GM19395 (cell line): ENCODE measurements around the gene CYP27B1.

ENCODE experiments used
- ATAC-seq: cut with Tn5 transposase; IDR thresholded peaks from one replicate; pipeline ENCODE4 v1.9.1; 2021; ENCODE audit warnings: mild to moderate bottlenecking, moderate library complexity; ENCODE audit not compliant: unreplicated experiment

CYP27B1 gene

DNA sequence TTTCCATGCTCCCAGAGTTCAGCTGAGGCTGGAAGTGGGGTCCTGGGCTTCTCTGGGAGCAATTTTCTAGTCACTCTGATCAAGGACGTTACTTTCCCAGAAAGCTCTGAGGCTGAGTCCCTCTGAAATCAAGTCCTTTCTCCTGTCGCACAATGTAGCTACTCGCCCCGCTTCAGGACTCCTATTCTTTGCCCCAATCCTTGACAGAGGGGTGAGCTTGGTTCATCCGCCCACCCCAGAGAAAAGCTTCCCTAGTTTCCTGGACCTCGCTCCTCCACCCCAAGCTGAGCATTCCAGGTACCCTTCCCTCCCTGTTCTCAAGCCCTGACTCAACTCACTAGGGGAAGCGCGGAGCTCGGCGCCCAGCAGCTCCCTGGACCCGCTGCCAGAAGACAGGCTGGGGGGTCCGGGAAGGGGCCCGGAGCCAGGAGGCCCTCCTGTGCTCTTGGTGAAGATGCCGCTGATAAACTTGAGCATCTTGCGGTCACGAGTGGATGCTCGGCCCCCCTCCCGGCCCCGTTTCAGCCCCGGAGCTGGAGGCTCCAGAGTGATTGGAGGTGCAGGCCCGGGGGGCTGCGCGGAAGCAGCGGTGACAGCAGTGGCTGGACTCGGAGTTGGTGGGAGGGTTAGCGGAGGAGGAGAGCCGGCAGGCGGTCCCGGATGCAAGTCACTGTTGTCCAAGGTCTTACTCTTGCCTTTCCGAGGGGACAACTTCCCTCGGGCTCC, 30.0 kb downstream of the CYP27B1 start:
- ATAC-seq, result no peak

DNA sequence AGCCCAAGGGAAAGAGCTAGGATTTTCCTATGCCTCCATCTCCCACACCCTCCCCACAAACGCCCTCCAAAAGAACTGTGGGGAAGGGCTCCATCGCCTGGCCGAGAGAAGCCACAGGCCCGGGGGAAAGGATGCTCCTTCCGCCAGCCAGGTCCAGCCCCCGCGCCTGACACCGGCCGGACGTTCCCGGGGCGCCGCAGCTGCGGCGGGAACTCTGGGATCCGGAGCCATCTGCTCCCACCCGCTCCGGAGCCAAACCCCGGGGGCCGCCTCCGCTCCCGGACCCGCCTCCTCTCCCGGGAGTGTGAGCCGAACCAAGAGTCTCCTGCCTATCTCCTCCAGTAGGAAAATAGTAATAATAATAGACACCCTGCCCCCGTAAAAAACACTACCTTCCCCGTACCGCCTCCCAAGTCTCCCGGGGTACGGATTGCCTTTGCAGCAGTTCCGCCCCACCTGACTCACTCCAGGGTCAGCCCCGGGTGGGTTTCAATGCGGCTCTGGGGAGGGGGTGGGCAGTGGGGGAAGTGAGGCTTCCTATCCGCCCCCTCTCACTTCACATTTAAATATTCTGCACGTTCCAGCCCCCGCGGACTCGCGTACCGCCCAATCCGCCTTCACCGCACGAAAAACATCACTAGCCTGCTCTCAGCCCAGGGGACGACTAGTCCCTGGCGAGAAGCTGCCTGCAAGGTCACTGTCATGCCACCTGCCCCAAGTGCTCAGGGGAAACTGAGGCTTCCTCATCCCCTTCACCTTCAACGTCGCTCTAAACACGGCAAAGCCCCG, 30.7 kb downstream of the CYP27B1 start:
- no peak for ATAC-seq

DNA sequence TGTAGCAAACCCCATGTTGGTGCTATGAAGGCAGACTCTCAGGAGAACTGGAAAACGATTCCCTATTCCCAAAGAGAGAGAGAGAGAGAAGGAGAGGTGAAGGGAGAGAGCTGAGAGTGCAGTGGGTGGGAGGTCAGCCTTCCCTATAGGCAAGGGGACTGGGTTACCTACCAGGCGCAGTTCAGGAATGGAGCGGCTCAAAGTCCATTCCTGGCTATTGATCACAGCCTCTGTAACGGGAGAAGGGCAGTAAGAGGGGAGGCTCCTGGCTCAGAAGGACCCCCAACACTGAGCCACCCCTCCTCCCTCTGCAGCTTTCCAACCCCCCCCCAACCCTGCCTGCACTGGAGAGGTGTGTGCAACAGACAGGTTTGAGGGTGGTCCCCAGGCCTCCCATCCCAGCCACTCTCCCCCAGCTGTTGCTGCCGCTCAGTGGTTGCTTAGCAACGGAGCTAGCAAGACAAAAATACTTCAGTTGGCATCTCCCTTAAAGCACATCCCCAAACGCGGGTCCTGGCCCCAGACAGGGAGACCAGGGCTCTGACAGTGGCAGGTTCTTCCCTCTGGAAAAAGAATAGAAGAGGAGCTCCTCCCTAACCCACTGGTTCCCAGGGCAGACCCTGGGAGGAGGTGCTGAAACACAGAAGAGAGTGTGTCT, 31.6 kb downstream of the CYP27B1 start:
- ATAC-seq, result no peak

DNA sequence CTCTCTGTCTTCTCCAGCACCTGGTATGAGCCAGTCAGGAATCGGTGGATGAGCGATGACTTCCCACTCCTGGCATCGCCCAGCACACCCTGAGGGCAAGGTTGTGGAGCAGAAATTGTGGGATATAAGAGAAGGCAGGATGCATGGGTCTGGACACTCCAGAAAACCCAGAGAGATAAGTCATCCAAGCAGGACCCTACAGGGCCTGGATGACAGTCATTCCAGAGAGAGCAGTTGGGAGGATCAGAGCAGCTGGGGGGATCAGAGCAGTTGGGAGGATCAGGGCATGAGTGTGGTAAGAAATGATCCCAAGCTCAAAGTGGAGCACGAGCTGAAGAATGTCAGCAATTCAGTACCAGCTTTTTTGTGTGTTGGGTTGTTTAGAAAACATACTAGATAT, 32.3 kb downstream of the CYP27B1 start:
- ATAC-seq, result no peak

DNA sequence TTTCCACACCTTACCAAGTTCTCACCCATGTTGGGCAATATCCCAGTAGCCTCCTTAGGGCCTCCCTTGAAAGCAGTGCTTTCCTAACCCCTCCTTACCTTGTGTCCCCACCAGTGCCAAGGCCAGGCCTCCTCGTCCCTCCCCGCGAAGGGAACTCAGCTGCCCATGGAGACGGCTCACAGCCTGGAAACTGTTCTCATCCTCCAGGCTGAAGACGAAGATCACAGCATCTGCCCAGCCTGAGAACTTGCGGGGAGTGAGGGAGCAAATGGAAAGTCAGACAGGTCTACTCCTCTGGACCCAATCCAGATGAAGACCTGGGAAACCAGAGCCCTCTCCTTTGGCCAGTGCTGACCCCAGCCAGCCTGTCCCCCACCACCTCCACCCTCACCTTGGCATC, 33.0 kb downstream of the CYP27B1 start:
- no peak for ATAC-seq

DNA sequence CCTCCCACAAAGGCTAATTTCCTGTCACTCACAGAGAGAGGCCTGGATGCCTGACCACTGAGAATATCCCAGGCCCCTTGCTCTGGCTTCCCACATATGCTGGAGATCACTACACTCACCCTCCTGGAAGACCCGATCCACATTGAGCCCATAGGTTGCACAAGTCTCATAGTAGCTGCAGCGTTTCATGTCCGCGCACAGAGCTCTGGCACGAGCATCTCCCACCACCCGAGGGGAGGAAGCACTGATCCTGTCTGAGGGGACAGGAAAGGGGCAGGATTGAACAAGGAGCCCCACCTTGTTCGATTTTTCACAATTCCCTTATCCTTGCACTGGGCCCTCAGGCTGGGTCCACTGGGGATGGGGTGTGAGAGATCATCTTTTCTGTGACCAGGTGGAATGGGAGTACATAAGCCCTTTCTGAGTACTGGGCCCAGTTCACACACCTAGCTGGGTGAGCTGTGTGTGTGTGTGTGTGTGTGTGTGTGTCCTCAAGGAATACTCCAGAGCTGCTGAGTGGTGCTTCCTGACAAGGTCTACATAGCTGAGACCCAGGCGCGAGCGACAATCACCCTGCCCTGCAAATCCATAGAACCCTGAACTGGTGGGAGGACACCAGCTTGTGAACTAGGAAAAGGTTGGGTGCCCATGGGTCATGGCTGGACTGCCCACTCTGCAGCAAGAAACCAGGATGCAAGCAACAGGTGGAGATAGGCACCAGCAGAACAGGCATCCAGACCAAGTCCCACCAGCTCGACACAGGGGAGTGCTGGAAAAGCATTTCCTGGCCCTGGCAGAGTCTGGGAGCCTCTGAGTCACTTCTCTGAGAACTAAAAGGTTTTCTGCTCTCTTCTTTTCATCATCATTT, 33.9 kb downstream of the CYP27B1 start:
- no peak for ATAC-seq

DNA sequence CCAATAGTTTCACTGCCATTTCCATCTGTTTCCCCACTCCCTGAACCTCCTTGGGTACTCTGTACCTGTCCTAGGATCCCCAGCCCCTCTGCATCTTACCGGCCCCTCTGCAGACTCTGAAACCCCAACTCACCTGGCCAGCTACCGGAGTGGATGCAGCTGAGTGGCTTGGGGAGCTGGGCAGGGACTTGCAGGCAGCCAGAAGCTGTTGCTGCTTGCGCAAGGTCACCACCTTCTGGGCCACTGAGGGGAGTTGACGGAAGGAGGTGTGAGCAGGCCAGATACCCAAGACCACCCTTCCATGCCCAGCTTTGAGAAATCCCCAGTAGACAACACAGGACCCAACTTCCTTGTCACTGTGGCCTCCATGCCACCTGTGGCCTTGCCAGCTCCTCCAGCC, 34.6 kb downstream of the CYP27B1 start:
- ATAC-seq, result no peak

DNA sequence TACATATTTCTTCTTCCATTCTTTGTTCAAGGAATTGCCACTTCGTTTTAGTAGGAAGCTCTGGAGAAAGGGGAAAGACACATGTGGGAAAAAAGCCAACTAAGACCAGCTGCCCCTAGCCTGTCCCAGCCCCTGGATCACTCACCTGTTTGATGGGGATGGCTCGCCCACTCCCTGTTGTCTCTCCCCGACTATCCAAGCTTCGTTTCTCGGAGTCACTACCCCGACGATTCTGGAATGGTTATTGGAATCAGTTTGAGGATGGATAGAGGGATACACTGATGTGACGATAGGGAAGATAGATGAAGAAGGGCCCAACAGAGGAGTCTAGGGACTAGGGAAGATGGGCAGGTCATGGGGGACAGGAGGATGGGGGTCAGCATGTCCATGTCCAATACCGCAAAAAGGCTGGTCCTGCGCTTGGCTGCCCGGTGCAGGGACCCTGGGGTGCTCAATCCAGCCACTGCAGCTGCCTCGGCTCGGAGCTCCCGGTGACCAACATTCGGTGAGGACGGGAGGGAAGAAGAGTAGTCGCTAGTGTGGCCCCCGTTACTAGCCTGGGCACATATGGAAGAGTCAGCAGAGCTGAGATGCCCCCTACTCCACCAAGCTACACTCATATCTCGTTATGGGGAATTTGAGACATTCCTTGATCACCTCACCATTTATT, 35.3 kb downstream of the CYP27B1 start:
- ATAC-seq, result no peak

DNA sequence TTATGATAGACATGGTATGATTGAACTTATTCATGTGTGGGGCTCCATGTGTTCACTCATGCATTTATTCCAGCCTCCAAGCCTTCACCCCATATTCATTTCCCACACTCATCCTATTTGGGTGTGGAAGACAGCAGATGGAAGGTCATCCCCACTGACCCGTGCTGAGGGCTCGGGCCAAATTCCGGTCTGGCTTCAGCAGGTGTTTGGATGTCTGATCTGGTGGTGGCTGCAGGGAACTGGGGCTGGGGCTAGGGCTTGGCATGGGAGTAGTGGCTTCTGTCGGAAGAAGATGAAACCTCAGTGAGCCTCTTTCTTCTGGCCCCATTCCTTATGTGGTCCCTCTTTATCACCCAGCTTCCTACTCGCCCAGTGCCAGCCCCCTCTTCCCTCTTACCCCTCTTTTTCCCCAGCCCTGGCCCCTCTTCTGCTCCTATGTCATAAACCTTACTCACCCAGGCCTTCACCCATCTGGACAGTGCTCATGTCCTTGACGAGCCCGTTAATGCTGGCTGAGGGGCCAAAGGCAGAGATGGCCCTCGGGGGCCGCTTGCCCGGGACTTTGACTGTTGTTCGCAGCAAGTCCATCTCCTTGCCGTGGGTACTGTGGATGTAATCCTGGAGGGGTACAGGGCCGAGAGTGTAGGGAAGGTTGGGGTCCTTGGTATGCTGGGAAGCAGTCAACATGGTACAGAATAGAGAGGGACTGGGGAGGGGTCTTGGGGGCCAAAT, 36.4 kb downstream of the CYP27B1 start:
- ATAC-seq, result no peak

DNA sequence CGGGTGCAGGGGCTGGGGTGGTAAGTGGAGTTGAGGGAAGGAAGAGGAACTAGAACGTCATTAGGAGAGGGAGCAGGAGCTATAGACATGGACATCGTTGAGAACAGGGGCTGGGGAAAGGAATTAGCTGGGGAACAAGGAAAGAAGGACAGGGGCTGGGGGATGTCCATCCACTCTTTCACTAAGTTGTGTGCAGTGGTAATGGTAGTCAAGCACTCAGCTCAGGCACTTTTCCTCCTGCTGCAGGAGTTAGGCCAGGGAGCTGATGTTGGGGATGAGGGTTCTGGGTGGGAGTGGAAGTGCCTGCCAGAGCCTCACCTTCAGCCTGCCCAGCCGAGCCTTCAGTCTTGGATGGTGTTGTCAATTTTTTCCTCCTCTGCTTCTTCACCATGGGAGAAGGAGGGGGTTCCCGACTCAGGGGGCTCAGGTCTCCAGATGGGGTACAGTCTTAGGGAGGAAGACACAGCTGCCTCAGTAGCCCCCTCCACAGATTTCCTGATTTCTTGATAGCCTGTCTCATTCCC, 37.5 kb downstream of the CYP27B1 start:
- ATAC-seq, result no peak

DNA sequence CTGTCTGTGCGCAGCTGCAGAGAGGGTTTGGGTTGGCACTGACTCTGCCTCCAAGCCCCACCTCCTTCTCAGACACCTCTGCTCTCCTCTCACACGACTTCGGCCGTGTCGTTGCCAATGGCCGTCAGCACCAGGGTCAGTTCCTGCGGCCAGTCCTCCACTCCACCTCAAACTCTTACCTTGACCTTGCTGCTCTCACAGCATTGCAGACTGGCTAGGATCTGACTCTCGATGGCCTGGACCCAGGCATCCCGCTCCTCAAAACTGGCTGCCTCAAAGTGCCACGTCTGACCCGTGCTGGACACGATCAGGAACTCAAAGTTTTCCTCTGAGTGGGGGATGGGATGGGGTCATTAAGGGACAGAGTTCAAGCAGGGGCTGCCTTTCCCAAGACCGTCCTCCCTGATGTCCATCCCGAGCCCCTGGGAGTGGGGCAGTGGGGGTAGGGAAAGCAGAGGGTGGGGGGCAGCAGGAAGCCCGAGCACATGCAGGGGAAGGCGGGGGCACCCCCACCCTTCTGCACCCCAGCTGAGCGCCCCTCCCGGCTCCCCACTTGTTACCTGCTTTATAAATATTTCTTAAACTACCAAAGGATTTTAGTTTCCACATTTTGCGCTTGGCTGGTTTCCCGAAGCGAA, 39.0 kb downstream of the CYP27B1 start:
- no peak for ATAC-seq

DNA sequence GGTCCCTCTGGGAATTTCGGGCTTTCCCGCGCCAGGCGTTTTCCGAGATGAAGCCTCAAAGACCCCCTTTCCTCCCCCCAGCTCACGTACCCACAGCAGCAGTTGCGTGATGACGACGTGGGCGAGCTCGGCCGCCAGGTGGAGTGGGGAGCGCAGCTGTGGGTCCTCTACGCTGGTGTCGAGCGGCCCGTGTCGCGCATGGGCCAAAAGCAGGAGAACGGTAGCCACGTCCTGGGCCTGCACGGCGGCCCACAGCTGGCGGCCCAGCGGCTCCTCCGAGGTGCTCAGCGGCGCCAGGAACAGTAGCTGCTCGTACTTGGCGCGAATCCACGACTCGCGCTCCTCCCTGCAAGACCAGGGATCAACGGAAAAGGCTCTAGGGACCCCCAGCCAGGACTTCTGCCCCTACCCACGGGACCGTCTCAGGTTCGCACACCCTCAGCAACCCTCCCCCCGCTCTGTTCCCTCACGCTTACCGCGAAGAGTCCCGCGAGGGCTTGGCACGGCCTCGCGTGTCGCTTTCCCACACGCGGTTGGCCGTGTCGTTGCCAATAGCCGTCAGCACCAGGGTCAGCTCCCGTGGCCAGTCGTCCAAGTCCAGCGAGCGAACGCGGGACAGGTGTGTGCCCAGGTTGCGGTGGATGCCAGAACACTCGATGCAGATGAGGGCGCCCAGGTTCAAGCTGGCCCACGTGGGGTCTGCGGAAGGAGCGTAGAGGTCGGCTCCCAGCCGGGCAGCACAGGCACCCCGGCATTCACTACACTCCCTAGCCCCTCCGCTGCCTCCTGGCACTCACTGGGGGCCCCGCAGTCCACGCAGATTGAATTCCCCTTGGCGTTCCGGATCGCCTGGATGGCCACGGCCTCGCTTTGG, 39.8 kb downstream of the CYP27B1 start:
- ATAC-seq, result no peak

DNA sequence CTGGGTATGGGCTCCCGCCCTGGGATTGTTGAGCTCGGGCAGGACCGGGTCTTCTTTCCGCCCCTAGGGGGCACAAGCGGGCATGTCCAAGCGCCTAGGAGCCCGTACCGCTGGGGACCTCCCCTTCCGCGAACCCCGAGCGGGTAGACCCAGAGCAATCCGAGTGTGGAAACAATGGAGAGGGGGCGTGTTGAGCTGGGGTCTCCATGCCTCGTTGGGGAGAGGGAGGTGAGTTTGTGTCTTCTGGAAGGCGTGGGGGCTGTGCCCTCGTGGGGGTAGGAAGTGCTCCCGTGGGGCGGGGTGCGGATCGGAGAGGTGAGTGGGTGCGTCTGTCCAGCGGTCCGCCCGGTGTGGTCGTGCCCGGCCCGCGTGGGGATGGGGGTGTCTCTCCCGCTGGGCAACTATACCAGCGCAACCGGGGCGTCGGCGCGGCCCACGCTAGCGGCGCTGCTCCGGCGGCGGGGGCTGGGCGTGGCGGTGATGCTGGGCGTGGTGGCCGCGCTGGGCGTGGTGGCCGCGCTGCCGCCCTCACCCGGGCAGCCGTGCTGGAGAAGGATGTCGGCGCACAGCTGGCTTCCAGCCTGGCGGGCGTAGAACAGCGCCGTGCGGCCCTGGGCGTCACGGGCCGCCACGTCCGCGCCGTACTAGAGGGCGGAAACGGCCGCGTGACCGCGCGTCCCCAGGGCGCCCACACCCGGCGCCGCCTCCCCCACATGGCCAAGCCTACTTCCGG, 40.6 kb downstream of the CYP27B1 start:
- no peak for ATAC-seq

DNA sequence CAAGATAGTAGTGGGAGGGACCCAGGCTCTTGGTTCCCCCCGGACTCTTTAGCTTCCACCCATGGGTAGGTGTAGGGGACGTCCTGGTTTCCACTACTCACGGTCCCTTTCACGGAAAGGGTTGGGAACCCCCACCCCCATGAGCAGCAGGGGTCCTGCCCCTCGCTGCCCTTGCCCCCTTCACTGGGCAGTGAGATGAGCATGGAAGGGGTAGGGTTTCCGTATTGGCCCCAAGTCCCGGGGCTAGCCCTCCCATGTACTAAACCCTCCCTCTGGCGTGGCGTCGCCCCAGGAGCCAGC, 41.1 kb downstream of the CYP27B1 start:
- no peak for ATAC-seq

DNA sequence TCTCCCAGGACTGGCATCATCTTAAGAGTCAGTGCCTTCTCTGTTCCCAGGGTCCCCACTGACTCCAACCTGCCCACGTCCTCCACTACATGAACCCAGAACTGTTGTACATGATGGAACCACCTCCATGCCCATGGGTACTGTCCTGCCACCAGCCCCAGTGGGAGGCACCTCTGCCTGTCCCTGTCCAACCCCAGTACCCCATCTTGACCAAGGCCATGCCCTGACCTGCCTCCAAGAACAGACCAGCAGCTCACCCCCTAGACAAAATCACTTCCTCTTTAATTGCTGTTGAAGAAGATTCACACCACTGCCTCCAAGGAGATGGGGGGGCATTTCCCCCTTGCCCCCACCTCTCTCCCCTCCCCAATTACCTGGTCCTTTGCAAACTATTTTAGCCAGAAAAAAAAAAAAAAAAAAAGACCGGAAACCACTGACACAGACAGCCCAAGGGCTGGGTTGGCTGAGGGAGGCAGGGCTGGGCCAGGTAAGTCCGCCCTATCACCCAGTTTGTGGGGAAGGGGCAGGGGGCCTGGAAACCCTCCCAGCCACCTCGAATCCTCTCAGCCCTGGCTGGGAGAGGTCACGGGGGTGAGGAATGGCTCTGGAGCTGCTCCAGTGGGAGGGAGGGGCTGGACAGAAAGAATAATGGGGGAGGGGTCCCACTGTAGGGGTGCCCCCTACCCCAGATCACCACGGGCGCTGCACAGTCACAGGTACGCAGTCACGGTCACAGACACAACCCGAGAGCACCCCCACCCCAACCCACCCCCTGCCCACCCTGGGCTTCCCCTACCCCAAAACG, 41.7 kb downstream of the CYP27B1 start:
- no peak for ATAC-seq

DNA sequence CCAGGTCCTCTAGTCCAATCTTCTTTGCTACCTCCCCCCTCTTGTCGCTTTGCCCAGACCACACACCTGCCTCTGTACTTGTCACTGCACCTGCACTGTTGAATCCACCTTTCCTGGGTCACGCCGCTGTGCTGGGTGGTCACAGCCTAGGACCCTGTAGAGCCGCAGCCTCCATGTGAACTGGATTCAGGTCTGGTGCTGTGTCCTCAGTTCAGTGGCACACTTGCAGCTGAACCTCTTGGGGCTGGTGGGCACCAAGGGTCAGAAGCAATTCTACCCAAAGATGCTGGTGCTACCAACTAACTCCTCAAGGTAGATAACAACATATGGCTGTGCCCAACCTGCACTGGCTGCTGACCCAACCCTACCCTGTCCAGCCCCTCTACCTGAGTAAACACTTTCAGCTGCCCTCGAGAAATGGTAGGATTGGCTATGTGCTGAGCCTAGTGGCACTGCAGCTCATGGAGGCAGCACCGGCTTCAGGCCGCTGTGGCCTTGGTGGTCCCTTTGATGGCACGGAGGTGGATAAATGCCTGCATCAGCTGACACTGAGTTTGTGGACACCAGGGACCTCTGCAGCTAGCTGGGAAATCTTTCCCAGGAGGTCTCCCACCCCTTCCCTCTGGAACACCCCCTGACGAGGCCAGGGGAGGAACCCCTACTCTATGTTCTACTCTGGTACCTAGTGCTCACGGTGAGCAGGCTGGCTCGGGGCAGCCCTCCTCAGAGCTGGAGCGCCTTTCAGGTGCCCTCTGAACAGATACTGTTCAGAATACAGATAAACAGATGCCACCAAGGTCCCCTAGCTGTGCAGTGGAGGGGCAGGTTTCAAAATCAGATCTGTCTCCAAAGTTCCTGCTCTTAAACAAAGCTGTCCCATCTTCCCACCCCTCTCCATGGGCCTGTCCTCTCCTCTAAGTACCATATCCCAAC, 42.6 kb downstream of the CYP27B1 start:
- ATAC-seq, result no peak
